Central memory CD4-positive, alpha-beta T cell (primary cell): ENCODE results near the gene B4GALT1.
"Not testable (repeated sequence)": the region's sequence is repeated elsewhere in the genome, so short reads cannot be mapped to it uniquely, and the experiment has no call there.

ENCODE experiments used
- DNase-seq: peaks from one replicate; pipeline ENCODE4 v3.0.0; 2022

B4GALT1 gene

GRCh38 chr9:33161011-33161588 is 6.0 kb downstream of the B4GALT1 start:
- peak; percentile 46 for DNase-seq

- DNase-seq: not testable (repeated sequence)
Observed at GRCh38 chr9:33160446-33160845, 6.7 kb downstream of the B4GALT1 start.

- DNase-seq: peak; percentile 77
Observed at GRCh38 chr9:33159777-33160127, 7.4 kb downstream of the B4GALT1 start.

GRCh38 chr9:33158843-33159776 is 8.0 kb downstream of the B4GALT1 start:
- DNase-seq: peak; percentile 76

- DNase-seq: no peak
Observed at GRCh38 chr9:33157960-33158842, 8.9 kb downstream of the B4GALT1 start.

- DNase-seq: no peak
Observed at GRCh38 chr9:33155393-33155792, 11.7 kb downstream of the B4GALT1 start.

GRCh38 chr9:33154371-33154770 is 12.8 kb downstream of the B4GALT1 start:
- DNase-seq: no peak

- no peak for DNase-seq
Observed at GRCh38 chr9:33153666-33154065, 13.5 kb downstream of the B4GALT1 start.

- no peak for DNase-seq
Observed at GRCh38 chr9:33153001-33153400, 14.1 kb downstream of the B4GALT1 start.

- no peak for DNase-seq
Observed at GRCh38 chr9:33151601-33152000, 15.5 kb downstream of the B4GALT1 start.

- no peak for DNase-seq
Observed at GRCh38 chr9:33151007-33151557, 16.1 kb downstream of the B4GALT1 start.

- DNase-seq: no peak
Observed at GRCh38 chr9:33148367-33149014, 18.6 kb downstream of the B4GALT1 start.

- DNase-seq: no peak
Observed at GRCh38 chr9:33147416-33148169, 19.5 kb downstream of the B4GALT1 start.

- no peak for DNase-seq
Observed at GRCh38 chr9:33146298-33146697, 20.8 kb downstream of the B4GALT1 start.

- DNase-seq: no peak
Observed at GRCh38 chr9:33144551-33144950, 22.6 kb downstream of the B4GALT1 start.

- DNase-seq: no peak
Observed at GRCh38 chr9:33143241-33143661, 23.9 kb downstream of the B4GALT1 start.

GRCh38 chr9:33142535-33142934 is 24.6 kb downstream of the B4GALT1 start:
- DNase-seq: no peak

- DNase-seq: no peak
Observed at GRCh38 chr9:33140401-33141360, 26.5 kb downstream of the B4GALT1 start.

- no peak for DNase-seq
Observed at GRCh38 chr9:33139421-33140228, 27.5 kb downstream of the B4GALT1 start.
